Lower lobe of right lung (tissue), 2 donors: ENCODE results near the gene CDC45. TPM values are rescaled to one million over a fixed set of nuclear protein-coding genes. Genes with fewer than 3 reads are reported as not detected.

ENCODE experiments used
- ATAC-seq, 2 donors: fragments of 200-7000 bp; cut with Tn5 transposase; one replicate each; pipeline ENCODE4 v1.9.1; 2020 to 2022; ENCODE audit warnings: mild to moderate bottlenecking in 2 of 2, moderate library complexity in 2 of 2
- DNase-seq: peaks from one replicate; pipeline ENCODE4 v3.0.0-alpha.2; 2020
- H3K27ac ChIP-seq: fragments of 200-600 bp; one replicate; pipeline ENCODE4 v1.8.0; 2022
- H3K27me3 ChIP-seq: fragments of 200-600 bp; one replicate; pipeline ENCODE4 v1.8.0; 2022; ENCODE audit warnings: low read depth
- H3K36me3 ChIP-seq: fragments of 200-600 bp; one replicate; pipeline ENCODE4 v1.8.0; 2022; ENCODE audit warnings: mild to moderate bottlenecking
- H3K4me1 ChIP-seq: fragments of 200-600 bp; one replicate; pipeline ENCODE4 v1.8.0; 2022
- H3K4me3 ChIP-seq: fragments of 200-600 bp; one replicate; pipeline ENCODE4 v1.8.0; 2022; ENCODE audit warnings: mild to moderate bottlenecking
- H3K9me3 ChIP-seq: fragments of 200-600 bp; one replicate; pipeline ENCODE4 v1.8.0; 2022
- intact Hi-C: fragments of 100-400 bp; cut with DNase I; formaldehyde crosslinking; loops from one replicate; pipeline ENCODE4 v1.11.0; 2022
- total RNA-seq: library from RNA; stranded (reverse); fragmentation: NEBNext Ultra II Directional; extraction: Animal tissue kit (Norgen Biotek cat#: 25700); gene quantifications from one replicate; pipeline ENCODE4 v1.2.1, GENCODE V29; 2021
- TF ChIP-seq, protein P1 (sequence below): fragments of 200-600 bp; IDR thresholded peaks from one replicate; pipeline ENCODE4 v1.8.0; 2022; ENCODE audit warnings: antibody characterized with exemption, mild to moderate bottlenecking
- donor health status: DM: no; HTN: yes; CAD: no; lungs with severe emphysema.

Gene CDC45
- total RNA-seq, 1 donor from 2014 or later: 1.4 TPM

DNA sequence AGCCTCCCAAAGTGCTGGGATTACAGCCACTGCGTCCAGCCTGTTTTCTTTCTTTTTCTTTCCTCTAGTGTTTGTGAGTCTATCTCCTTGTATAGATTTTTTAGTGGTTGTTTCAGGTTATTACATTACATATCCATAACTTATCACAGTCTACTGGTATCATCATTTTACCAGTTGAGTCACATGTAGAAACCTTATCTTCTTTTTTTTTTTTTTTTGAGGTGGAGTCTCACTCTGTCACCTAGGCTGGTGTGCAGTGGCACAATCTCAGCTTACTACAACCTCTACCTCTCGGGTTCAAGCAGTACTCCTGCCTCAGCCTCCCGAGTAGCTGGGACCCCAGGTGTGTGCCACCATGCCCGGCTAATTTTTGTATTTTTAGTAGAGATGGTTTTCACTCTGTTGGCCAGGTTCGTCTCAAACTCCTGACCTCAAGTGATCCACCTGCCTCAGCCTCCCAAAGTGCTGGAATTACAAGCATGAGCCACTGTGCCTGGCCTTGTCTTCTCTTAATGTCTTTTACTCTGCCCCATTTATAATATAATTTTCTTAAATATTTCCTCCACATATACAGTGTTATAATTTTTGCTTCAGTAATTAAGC lies 11.0 kb downstream of the CDC45 start:
- H3K27me3 ChIP-seq: no peaks in the 10 kb centered on the region
- intact Hi-C loops: loop anchor here (10.0 kb wide), 1 partner anchor 134 kb away; no protein-coding TSS in a partner anchor
- no peak overlapping the region for H3K27ac ChIP-seq
- TF ChIP-seq, protein P1, sequence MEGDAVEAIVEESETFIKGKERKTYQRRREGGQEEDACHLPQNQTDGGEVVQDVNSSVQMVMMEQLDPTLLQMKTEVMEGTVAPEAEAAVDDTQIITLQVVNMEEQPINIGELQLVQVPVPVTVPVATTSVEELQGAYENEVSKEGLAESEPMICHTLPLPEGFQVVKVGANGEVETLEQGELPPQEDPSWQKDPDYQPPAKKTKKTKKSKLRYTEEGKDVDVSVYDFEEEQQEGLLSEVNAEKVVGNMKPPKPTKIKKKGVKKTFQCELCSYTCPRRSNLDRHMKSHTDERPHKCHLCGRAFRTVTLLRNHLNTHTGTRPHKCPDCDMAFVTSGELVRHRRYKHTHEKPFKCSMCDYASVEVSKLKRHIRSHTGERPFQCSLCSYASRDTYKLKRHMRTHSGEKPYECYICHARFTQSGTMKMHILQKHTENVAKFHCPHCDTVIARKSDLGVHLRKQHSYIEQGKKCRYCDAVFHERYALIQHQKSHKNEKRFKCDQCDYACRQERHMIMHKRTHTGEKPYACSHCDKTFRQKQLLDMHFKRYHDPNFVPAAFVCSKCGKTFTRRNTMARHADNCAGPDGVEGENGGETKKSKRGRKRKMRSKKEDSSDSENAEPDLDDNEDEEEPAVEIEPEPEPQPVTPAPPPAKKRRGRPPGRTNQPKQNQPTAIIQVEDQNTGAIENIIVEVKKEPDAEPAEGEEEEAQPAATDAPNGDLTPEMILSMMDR: no peak
- H3K9me3 ChIP-seq: no peaks in the 10 kb centered on the region
- ATAC-seq: no peak
- no peaks in the 10 kb centered on the region for H3K4me1 ChIP-seq
- H3K36me3 ChIP-seq: no peaks in the 10 kb centered on the region
- H3K4me3 ChIP-seq: no peak overlapping the region
- no peak for DNase-seq

DNA sequence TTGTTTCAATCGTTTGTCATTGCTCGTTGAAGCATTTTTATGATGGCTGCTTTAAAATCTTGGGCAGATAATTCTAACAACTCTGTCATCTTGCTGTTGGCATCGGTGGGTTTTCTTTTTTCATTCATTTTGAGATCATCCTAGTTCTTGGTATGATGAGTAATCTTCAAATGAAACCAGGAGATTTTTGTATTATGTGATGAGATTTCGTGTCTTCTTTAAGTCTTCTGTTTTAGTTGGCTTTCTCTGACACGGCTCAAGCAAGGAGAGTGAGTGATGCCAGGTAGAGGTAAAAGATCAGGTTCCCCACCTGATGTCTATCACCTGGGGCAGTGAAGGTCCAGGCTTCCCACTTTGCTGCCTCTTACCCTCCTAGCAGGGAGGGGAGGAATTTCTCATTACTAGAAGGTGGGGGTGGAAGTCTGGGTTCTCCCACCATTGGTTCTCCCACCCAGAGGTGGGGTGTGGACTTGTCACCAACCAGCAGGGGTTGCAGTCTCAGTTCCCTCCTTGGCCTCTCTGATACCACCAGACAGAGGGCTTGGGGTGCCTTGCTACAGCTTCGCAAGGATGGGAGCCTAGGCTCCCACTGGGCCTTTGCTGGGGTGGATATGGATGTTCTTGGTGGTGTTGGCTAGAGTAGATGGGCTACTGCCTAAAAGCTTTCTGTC lies 12.9 kb downstream of the CDC45 start:
- H3K9me3 ChIP-seq: no peaks in the 10 kb centered on the region
- TF ChIP-seq, protein P1: no peak
- no peaks in the 10 kb centered on the region for H3K4me1 ChIP-seq
- H3K27me3 ChIP-seq: no peaks in the 10 kb centered on the region
- intact Hi-C loops: loop anchor here (10.0 kb wide), 1 partner anchor 132 kb away; no protein-coding TSS in a partner anchor
- ATAC-seq (no peak), DNase-seq (no peak)
- H3K4me3 ChIP-seq: no peak overlapping the region
- no peak overlapping the region for H3K27ac ChIP-seq
- no peaks in the 10 kb centered on the region for H3K36me3 ChIP-seq

GRCh38 chr22:19494001-19494560 lies 14.4 kb downstream of the CDC45 start:
- no peak overlapping the region for H3K4me3 ChIP-seq
- no peak overlapping the region for H3K27ac ChIP-seq
- H3K36me3 ChIP-seq: no peaks in the 10 kb centered on the region
- H3K27me3 ChIP-seq: no peaks in the 10 kb centered on the region
- ATAC-seq (no peak), DNase-seq (no peak)
- no peaks in the 10 kb centered on the region for H3K4me1 ChIP-seq
- no peaks in the 10 kb centered on the region for H3K9me3 ChIP-seq
- TF ChIP-seq, protein P1: no peak
- intact Hi-C loops: loop anchor here (10.0 kb wide), 1 partner anchor 131 kb away; no protein-coding TSS in a partner anchor

DNA sequence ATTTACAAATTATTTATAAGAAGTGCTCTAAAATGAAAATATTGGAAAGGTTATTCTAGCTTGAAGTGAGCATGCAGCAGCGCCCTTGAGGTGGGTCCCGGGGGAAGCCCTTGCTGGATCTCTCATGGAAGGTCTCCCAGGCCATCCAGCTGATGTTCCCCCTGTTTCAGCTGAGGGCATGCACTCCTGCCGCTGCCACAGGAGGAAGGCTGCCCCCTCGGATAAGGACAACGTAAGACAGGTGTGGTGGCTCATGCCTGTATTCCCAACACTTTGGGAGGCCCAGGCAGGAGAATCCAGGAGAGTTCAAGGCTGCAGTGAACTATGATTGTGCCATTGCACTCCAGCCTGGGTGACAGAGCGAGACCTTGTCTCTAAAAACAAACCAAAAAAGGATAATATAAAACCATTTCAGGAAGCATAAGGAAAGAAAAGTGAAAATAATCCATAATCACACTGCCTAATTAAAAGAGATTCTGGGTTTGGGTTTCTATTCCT lies 15.0 kb downstream of the CDC45 start:
- DNase-seq (no peak), ATAC-seq (no peak)
- intact Hi-C loops: loop anchor here (10.0 kb wide), 1 partner anchor 130 kb away; no protein-coding TSS in a partner anchor

More for the DNA sequence above, 15.0 kb downstream of the CDC45 start:
- Histone ChIP-seq H3K4me1 (no peaks in the 10 kb centered on the region), H3K36me3 (no peaks in the 10 kb centered on the region), H3K27me3 (no peaks in the 10 kb centered on the region), H3K27ac (no peak overlapping the region), H3K9me3 (no peaks in the 10 kb centered on the region), H3K4me3 (no peak overlapping the region)
- TF ChIP-seq, protein P1: no peak
